Fibroblast of mammary gland (primary cell): ENCODE results near the gene FAT4.

ENCODE experiments used
- DNase-seq: peaks from one replicate; pipeline ENCODE4 v3.0.0-alpha.2; 2010; ENCODE audit warnings: low read depth
- H3K4me3 ChIP-seq: 2 replicates; pipeline ENCODE4 v1.5.1; 2011; ENCODE audit warnings: low read depth, mild to moderate bottlenecking, low read length, moderate library complexity; ENCODE audit not compliant: control insufficient read depth
- TF ChIP-seq, protein P1 (sequence below): conservative IDR thresholded peaks from 2 replicates; pipeline ENCODE4 v1.5.1; 2011; ENCODE audit warnings: low read depth, low read length, inconsistent platforms; ENCODE audit not compliant: control insufficient read depth, insufficient read depth

Gene FAT4

DNA sequence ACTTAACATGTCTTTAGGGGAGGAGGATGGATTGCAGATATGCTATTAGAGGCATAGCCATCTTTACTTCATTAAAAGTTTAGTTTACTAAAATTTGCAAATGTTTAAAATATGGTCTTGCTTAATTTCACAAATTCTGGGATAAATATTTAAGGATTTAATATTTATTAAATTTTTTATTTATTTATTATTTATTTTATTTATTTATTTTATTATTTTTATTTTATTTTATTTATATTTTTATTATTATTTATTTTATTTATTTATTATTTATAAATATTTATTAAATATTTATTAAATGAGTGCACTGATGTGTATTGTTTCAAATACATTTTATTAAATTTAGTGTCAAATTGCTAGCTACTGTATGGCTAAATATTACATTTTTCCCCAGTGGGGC, 46.0 kb downstream of the FAT4 start:
- no peak overlapping the region for H3K4me3 ChIP-seq
- no peak for DNase-seq
- TF ChIP-seq, protein P1, sequence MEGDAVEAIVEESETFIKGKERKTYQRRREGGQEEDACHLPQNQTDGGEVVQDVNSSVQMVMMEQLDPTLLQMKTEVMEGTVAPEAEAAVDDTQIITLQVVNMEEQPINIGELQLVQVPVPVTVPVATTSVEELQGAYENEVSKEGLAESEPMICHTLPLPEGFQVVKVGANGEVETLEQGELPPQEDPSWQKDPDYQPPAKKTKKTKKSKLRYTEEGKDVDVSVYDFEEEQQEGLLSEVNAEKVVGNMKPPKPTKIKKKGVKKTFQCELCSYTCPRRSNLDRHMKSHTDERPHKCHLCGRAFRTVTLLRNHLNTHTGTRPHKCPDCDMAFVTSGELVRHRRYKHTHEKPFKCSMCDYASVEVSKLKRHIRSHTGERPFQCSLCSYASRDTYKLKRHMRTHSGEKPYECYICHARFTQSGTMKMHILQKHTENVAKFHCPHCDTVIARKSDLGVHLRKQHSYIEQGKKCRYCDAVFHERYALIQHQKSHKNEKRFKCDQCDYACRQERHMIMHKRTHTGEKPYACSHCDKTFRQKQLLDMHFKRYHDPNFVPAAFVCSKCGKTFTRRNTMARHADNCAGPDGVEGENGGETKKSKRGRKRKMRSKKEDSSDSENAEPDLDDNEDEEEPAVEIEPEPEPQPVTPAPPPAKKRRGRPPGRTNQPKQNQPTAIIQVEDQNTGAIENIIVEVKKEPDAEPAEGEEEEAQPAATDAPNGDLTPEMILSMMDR: no peak
